SK-N-SH treated with all-trans-retinoic acid at 6 μM for 48 hours (cell line): ENCODE measurements around the gene ITFG2.

Experiments
- ATAC-seq: fragments of 200-7000 bp; cut with Tn5 transposase; 3 replicates; pipeline ENCODE4 v1.9.1; 2020; ENCODE audit warnings: mild to moderate bottlenecking, moderate library complexity
- ARNTL ChIP-seq: fragments of 450-650 bp; formaldehyde crosslinking; IDR thresholded peaks from 2 replicates; pipeline ENCODE4 v1.5.0; 2020; ENCODE audit warnings: low read depth, mild to moderate bottlenecking, moderate library complexity, borderline replicate concordance
- BACH2 ChIP-seq: fragments of 250-450 bp; sonication (Bioruptor Pico); IDR thresholded peaks from 2 replicates; pipeline ENCODE4 v1.9.0; 2021; ENCODE audit warnings: mild to moderate bottlenecking, borderline replicate concordance
- CSDC2 ChIP-seq: fragments of 250-450 bp; sonication (Bioruptor Pico); IDR thresholded peaks from 2 replicates; pipeline ENCODE4 v1.5.0; 2020; ENCODE audit warnings: mild to moderate bottlenecking, moderate library complexity
- ESRRG ChIP-seq: fragments of 250-450 bp; sonication (Bioruptor Pico); IDR thresholded peaks from 2 replicates; pipeline ENCODE4 v1.6.1; 2021; ENCODE audit warnings: mild to moderate bottlenecking
- GLIS3 ChIP-seq: fragments of 250-450 bp; sonication (Bioruptor Pico); IDR thresholded peaks from 2 replicates; pipeline ENCODE4 v1.5.0; 2020; ENCODE audit warnings: mild to moderate bottlenecking, moderate library complexity
- OSR1 ChIP-seq: fragments of 250-450 bp; sonication (Bioruptor Pico); IDR thresholded peaks from 2 replicates; pipeline ENCODE4 v1.8.0; 2022; ENCODE audit warnings: moderate library complexity, mild to moderate bottlenecking, inconsistent platforms
- PPARA ChIP-seq: fragments of 250-450 bp; sonication (Bioruptor Pico); IDR thresholded peaks from 2 replicates; pipeline ENCODE4 v1.5.0; 2020; ENCODE audit warnings: mild to moderate bottlenecking, borderline replicate concordance
- RARB ChIP-seq: fragments of 250-450 bp; sonication (Bioruptor Pico); IDR thresholded peaks from 2 replicates; pipeline ENCODE4 v1.8.0; 2021; ENCODE audit warnings: mild to moderate bottlenecking, moderate library complexity
- SNAI2 ChIP-seq: fragments of 250-450 bp; sonication (Bioruptor Pico); IDR thresholded peaks from 2 replicates; pipeline ENCODE4 v1.5.0; 2020; ENCODE audit warnings: mild to moderate bottlenecking, moderate library complexity
- TCF4 ChIP-seq: fragments of 250-450 bp; sonication (Bioruptor Pico); IDR thresholded peaks from 2 replicates; pipeline ENCODE4 v1.8.0; 2021; ENCODE audit warnings: mild to moderate bottlenecking, moderate library complexity, borderline replicate concordance
- ZC3H10 ChIP-seq: fragments of 250-450 bp; sonication (Bioruptor Pico); IDR thresholded peaks from 2 replicates; pipeline ENCODE4 v1.5.1; 2021; ENCODE audit warnings: mild to moderate bottlenecking, moderate library complexity
- ZFP3 ChIP-seq: fragments of 250-450 bp; sonication (Bioruptor Pico); IDR thresholded peaks from 2 replicates; pipeline ENCODE4 v1.5.0; 2020; ENCODE audit warnings: mild to moderate bottlenecking, moderate library complexity
- ZFP30 ChIP-seq: fragments of 450-650 bp; formaldehyde crosslinking; IDR thresholded peaks from 2 replicates; pipeline ENCODE4 v1.5.0; 2022; ENCODE audit warnings: mild to moderate bottlenecking, moderate library complexity
- ZNF565 ChIP-seq: fragments of 450-650 bp; formaldehyde crosslinking; conservative IDR thresholded peaks from 2 replicates; pipeline ENCODE4 v1.5.0; 2020; ENCODE audit warnings: low read depth, mild to moderate bottlenecking, moderate library complexity
- ZNF70 ChIP-seq: fragments of 450-650 bp; formaldehyde crosslinking; IDR thresholded peaks from 2 replicates; pipeline ENCODE4 v1.5.0; 2020; ENCODE audit warnings: mild to moderate bottlenecking, moderate library complexity
- ZNF8 ChIP-seq: fragments of 450-650 bp; formaldehyde crosslinking; IDR thresholded peaks from 2 replicates; pipeline ENCODE4 v1.5.0; 2020; ENCODE audit warnings: mild to moderate bottlenecking, moderate library complexity
- TF ChIP-seq, protein P1 (sequence below): fragments of 250-450 bp; sonication (Bioruptor Pico); IDR thresholded peaks from 2 replicates; pipeline ENCODE4 v1.8.0; 2020; ENCODE audit warnings: mild to moderate bottlenecking, moderate library complexity, borderline replicate concordance
- TF ChIP-seq, protein P2 (sequence below): fragments of 250-450 bp; sonication (Bioruptor Pico); IDR thresholded peaks from 2 replicates; pipeline ENCODE4 v1.8.0; 2021; ENCODE audit warnings: low read depth, mild to moderate bottlenecking, moderate library complexity, borderline replicate concordance
- TF ChIP-seq, protein P3 (sequence below): fragments of 250-450 bp; sonication (Bioruptor Pico); IDR thresholded peaks from 2 replicates; pipeline ENCODE4 v1.5.1; 2020; ENCODE audit warnings: low read depth, mild to moderate bottlenecking, moderate library complexity
- TF ChIP-seq, protein P4 (sequence below): fragments of 250-450 bp; sonication (Bioruptor Pico); IDR thresholded peaks from 2 replicates; pipeline ENCODE4 v1.5.1; 2021; ENCODE audit warnings: mild to moderate bottlenecking, moderate library complexity

ITFG2 gene

DNA sequence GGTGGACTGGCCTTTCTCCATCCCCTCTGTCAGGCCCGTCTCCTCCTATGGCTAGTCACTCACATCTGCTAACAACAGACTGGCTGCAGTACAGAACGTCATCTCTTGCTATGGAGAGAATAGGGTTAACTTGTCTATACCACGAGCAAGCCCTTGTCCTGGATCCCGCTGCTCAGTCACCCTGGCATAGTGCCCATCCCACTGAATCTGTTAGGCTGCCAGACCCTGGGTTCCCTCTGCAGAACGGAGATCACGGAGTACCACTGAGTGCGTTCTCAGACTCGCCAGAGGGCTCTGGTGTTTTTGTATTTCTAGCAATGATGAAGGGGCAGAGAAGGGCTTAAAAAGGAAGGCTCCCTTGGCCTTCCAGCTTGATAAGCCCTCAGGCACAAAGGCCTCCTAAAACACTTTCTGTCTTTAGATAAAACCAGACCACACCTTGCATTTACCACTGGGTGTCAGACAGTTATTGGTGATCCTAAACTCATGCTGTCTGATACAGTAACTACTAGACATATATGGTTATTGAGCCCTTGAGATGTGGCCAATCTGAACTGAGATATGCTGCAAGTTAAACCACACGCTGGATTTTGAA lies 28.7 kb downstream of the ITFG2 start:
- ATAC-seq: peak; percentile 23; the same call in 1 of the 3 replicates
- no peak for TF ChIP-seq RARB (CRISPR knock-in tag)
- no peak for TF ChIP-seq ARNTL (CRISPR knock-in tag)
- TF ChIP-seq, protein P1, sequence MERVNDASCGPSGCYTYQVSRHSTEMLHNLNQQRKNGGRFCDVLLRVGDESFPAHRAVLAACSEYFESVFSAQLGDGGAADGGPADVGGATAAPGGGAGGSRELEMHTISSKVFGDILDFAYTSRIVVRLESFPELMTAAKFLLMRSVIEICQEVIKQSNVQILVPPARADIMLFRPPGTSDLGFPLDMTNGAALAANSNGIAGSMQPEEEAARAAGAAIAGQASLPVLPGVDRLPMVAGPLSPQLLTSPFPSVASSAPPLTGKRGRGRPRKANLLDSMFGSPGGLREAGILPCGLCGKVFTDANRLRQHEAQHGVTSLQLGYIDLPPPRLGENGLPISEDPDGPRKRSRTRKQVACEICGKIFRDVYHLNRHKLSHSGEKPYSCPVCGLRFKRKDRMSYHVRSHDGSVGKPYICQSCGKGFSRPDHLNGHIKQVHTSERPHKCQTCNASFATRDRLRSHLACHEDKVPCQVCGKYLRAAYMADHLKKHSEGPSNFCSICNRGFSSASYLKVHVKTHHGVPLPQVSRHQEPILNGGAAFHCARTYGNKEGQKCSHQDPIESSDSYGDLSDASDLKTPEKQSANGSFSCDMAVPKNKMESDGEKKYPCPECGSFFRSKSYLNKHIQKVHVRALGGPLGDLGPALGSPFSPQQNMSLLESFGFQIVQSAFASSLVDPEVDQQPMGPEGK (CRISPR knock-in tag): no peak
- TF ChIP-seq OSR1: no peak
- TF ChIP-seq ZNF70 (CRISPR knock-in tag): no peak
- TF ChIP-seq BACH2: no peak
- TF ChIP-seq SNAI2 (CRISPR knock-in tag): no peak
- TF ChIP-seq, protein P2, sequence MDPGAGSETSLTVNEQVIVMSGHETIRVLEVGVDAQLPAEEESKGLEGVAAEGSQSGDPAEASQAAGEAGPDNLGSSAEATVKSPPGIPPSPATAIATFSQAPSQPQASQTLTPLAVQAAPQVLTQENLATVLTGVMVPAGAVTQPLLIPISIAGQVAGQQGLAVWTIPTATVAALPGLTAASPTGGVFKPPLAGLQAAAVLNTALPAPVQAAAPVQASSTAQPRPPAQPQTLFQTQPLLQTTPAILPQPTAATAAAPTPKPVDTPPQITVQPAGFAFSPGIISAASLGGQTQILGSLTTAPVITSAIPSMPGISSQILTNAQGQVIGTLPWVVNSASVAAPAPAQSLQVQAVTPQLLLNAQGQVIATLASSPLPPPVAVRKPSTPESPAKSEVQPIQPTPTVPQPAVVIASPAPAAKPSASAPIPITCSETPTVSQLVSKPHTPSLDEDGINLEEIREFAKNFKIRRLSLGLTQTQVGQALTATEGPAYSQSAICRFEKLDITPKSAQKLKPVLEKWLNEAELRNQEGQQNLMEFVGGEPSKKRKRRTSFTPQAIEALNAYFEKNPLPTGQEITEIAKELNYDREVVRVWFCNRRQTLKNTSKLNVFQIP (CRISPR knock-in tag): no peak
- TF ChIP-seq, protein P3, sequence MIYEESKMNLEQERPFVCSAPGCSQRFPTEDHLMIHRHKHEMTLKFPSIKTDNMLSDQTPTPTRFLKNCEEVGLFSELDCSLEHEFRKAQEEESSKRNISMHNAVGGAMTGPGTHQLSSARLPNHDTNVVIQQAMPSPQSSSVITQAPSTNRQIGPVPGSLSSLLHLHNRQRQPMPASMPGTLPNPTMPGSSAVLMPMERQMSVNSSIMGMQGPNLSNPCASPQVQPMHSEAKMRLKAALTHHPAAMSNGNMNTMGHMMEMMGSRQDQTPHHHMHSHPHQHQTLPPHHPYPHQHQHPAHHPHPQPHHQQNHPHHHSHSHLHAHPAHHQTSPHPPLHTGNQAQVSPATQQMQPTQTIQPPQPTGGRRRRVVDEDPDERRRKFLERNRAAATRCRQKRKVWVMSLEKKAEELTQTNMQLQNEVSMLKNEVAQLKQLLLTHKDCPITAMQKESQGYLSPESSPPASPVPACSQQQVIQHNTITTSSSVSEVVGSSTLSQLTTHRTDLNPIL (CRISPR knock-in tag): no peak
- no peak for TF ChIP-seq ZFP30
- TF ChIP-seq ZNF565: no peak
- no peak for TF ChIP-seq ZC3H10

DNA sequence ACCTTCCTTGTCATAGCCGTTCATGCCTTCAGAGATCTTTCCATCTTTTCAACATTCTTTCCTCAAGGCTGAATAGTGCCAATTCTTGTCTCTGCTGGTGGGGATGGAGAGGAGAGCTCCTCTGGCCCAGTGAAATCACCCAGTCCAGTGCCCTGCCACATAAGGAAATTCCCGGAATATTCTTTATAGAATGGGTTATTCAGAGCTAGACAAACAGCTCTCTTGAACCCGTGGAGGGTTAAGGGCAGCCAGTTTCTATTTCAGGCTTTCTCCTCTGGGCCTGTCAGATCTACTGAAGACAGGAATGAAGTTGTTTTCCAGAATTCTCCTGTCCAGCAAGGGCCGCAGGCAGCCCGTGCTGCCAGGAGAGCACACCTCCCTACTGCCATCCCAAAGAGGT lies 30.5 kb downstream of the ITFG2 start:
- no peak for ATAC-seq
- TF ChIP-seq, protein P4, sequence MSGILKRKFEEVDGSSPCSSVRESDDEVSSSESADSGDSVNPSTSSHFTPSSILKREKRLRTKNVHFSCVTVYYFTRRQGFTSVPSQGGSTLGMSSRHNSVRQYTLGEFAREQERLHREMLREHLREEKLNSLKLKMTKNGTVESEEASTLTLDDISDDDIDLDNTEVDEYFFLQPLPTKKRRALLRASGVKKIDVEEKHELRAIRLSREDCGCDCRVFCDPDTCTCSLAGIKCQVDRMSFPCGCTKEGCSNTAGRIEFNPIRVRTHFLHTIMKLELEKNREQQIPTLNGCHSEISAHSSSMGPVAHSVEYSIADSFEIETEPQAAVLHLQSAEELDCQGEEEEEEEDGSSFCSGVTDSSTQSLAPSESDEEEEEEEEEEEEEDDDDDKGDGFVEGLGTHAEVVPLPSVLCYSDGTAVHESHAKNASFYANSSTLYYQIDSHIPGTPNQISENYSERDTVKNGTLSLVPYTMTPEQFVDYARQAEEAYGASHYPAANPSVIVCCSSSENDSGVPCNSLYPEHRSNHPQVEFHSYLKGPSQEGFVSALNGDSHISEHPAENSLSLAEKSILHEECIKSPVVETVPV (CRISPR knock-in tag): no peak
- TF ChIP-seq ESRRG (CRISPR knock-in tag) (no peak), BACH2 (no peak), TCF4 (CRISPR knock-in tag) (no peak), ZFP3 (no peak), ZNF70 (CRISPR knock-in tag) (no peak), PPARA (CRISPR knock-in tag) (no peak), RARB (CRISPR knock-in tag) (no peak), ARNTL (CRISPR knock-in tag) (no peak), ZFP30 (no peak), ZNF565 (no peak), ZNF8 (CRISPR knock-in tag) (no peak), SNAI2 (CRISPR knock-in tag) (no peak)
- TF ChIP-seq, protein P3 (CRISPR knock-in tag): no peak
- TF ChIP-seq, protein P2 (CRISPR knock-in tag): no peak
- TF ChIP-seq, all 23 proteins: peak for 0

DNA sequence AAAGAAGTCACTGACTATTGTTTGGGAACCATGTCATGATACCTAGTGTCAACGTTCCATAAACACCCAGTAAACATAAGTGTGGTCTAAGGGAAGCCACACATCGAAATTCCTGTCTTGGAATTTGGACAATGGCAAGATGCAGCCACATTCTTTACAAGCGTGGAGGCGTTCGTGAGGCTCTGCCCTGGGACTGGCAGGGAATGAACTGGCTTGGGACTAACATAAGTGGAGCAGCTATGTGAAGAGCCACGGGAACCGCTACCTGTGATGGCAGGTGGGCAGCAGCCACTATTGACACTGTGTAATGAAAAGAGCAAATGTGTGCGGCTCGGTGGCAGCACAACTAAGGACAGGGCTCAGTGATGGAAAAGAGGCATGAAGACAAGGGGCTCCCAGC lies 32.3 kb downstream of the ITFG2 start:
- no peak for ATAC-seq
- TF ChIP-seq, protein P2 (CRISPR knock-in tag): no peak
- TF ChIP-seq, protein P3 (CRISPR knock-in tag): no peak
- no peak for TF ChIP-seq CSDC2 (CRISPR knock-in tag)
- no peak for TF ChIP-seq PPARA (CRISPR knock-in tag)
- no peak for TF ChIP-seq RARB (CRISPR knock-in tag)
- TF ChIP-seq TCF4 (CRISPR knock-in tag): no peak
- TF ChIP-seq ZFP3: no peak
- TF ChIP-seq BACH2: no peak
- TF ChIP-seq ZNF8 (CRISPR knock-in tag): no peak
- TF ChIP-seq SNAI2 (CRISPR knock-in tag): no peak
- no peak for TF ChIP-seq GLIS3
- no peak for TF ChIP-seq ARNTL (CRISPR knock-in tag)
- TF ChIP-seq ZC3H10: no peak
- TF ChIP-seq, protein P4 (CRISPR knock-in tag): no peak
- TF ChIP-seq ESRRG (CRISPR knock-in tag): no peak
